Tibial nerve (tissue), 4 donors: Measurements from ENCODE around the gene HBB.

Experiments
- EP300 ChIP-seq, 2 donors: sonication (generic); formaldehyde crosslinking; IDR thresholded peaks; one replicate each; pipeline ENCODE4 v1.6.1; 2017; ENCODE audit warnings: antibody characterized with exemption in 2 of 2, mild to moderate bottlenecking in 1 of 2
- POLR2A ChIP-seq, 2 donors: fragments of 450-650 bp; IDR thresholded peaks; one replicate each; pipeline ENCODE4 v1.6.1; 2017; ENCODE audit warnings: antibody characterized with exemption in 2 of 2, mild to moderate bottlenecking in 2 of 2, moderate library complexity in 2 of 2
- TF ChIP-seq, protein P1 (sequence below), 5 experiments: fragments of 200-600 bp in 3 of 5; fragments of 450-650 bp in 2 of 5; sonication (generic) in 3 of 5; IDR thresholded peaks; one replicate each; pipeline ENCODE4 v1.5.1; 2016 to 2019; ENCODE audit warnings: antibody characterized with exemption in 5 of 5, mild to moderate bottlenecking in 3 of 5, moderate library complexity in 2 of 5

- TF ChIP-seq, protein P1, sequence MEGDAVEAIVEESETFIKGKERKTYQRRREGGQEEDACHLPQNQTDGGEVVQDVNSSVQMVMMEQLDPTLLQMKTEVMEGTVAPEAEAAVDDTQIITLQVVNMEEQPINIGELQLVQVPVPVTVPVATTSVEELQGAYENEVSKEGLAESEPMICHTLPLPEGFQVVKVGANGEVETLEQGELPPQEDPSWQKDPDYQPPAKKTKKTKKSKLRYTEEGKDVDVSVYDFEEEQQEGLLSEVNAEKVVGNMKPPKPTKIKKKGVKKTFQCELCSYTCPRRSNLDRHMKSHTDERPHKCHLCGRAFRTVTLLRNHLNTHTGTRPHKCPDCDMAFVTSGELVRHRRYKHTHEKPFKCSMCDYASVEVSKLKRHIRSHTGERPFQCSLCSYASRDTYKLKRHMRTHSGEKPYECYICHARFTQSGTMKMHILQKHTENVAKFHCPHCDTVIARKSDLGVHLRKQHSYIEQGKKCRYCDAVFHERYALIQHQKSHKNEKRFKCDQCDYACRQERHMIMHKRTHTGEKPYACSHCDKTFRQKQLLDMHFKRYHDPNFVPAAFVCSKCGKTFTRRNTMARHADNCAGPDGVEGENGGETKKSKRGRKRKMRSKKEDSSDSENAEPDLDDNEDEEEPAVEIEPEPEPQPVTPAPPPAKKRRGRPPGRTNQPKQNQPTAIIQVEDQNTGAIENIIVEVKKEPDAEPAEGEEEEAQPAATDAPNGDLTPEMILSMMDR (IDR thresholded peaks at IDR 0.05) = no peak
- TF ChIP-seq POLR2A (IDR thresholded peaks at IDR 0.05) = no peak
- no peak for TF ChIP-seq EP300 (IDR thresholded peaks at IDR 0.05)
Observed at GRCh38 chr11:5188201-5188600, 38.7 kb downstream of the HBB start.
